ENCODE measurements around the gene ERI2. TPM values are rescaled to one million over a fixed set of nuclear protein-coding genes. Genes with fewer than 3 reads are reported as not detected.

ERI2 gene
- total RNA-seq, 1 experiment from 2014 or later = 17.8 TPM

DNA sequence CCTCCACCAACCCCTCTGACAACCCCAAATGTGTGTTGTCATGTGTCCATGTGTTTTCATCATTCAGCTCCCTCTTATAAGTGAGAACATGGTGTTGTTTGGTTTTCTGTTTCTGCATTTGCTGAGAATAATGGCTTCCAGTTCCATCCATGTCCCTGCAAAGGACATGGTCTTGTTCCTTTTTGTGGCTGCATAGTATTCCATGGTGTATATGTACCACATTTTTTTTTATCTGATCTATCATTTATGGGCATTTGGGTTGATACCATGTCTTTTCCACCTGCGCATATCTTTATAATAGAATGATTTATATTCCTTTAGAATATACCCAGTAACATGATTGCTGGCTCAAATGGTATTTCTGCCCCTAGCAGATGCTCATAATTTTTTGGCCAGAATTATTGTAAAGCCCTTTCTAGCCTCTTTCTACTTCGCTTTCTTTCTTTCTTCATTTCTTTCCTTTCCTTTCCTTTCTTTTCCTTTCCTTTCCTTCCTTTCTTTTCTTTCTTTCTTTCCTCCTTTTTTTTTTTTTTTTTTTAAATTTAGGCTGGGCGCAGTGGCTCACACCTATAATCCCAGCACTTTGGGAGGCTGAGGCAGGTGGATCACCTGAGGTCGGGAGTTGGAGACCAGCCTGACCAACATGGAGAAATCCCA, 12.8 kb upstream of the ERI2 start:
- DNase-seq (ENCODE audit: low spot score) = no peak

DNA sequence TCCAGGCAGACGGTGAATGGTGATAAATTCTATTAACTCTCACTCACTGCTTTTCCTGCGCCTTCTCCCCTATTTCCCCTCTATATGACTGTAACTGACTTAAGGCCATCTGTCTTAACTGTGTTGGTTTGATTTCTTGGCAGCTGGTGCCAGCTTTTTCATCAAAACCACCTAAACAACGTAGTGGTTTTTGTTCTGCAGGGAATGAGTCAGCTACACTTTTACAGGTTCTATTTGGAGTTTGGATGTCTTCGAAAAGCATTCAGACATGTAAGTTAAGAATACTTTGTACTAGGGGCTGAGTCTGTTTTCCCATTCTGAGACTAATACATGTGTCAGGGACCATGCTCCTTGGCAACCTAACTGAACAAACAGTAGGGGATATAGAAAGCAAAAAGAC, 8.5 kb upstream of the ERI2 start:
- no peak for DNase-seq (ENCODE audit: low spot score)

DNA sequence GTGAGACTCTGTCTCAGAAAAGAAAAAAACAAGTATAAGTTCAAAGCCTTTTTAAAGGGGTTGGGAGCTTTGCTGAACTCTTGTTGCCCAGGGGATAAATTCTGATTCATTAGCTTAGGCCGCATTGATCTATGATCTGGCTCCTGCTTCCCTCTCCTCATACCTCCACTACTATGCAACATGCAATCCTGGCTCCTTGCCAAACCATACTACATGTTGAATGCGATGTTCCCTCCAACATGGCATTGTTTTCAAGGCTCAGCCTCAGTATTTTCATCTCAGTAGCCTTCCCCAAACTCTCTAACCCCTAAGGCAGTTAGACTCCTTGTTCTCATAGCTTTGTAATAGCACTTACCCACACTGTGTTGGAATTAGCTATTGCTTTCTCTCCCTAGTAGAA, 6.2 kb upstream of the ERI2 start:
- DNase-seq (ENCODE audit: low spot score) = no peak

DNA sequence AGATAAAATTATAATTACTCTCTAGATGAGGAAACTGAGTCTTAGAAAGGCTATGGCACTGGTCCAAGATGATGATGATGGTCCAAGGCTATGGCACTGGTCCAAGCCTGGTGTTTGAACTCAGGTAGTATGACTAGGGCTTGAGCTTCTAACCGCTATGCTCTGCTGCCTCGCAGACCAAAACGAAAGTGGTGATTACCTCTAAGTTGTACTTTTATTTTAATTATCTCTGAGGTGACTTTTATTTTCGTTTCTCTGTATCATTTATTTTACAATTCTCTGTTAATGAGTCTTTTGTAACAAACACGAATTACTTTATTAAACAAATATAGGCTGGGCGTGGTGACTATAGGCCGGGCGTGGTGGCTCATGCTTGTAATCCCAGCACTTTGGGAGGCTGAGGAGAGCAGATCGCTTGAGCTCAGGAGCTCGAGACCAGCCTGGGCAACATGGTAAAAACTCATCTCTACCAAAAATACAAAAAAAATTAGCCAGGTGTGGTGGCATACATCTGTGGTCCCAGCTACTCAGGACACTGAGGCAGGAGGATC, 5.7 kb upstream of the ERI2 start:
- DNase-seq (ENCODE audit: low spot score) = no peak

DNA sequence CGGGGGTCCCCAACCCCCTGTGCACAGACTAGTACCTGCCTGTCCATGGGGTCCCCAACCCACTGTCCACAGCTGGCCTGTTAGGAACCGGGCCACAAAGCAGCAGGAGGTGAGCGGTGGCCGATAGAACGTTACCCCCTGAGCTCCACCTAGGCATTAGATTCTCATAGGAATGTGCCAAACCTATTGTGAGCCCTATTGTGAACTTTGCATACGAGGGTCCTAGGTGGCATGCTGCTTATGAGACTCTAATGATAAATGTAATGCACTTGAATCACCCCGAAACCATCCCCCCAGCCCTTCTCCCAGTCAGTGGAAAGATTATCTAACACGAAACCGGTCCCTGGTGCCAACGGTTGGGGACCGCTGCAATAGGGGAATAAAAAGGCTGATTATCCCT, 1.6 kb upstream of the ERI2 start:
- no peak for DNase-seq (ENCODE audit: low spot score)

DNA sequence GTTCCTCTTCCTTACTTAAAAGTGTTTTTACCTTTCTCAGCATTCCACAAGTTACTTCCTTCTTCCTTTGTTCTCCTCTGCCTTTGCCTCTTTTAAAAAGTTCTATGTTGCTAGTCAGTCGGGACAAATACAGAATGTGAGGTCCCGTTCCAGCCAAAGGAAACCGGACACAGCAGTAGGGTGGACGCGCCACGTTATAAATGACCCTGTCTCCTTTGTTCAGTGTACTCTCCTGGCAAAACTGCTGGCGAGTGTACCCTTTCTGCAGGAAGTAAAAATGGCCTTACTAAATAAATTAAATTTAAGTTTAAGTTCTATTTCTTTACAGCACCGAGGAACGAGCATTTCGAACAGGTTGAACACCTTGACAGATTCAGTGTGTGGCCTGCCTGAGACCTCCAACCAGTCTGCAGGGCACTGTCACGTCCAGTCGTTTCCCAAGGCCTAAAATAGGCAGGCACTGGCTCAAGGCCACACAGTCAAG, 546 bp downstream of the ERI2 start:
- peak; percentile 61 for DNase-seq (ENCODE audit: low spot score)

DNA sequence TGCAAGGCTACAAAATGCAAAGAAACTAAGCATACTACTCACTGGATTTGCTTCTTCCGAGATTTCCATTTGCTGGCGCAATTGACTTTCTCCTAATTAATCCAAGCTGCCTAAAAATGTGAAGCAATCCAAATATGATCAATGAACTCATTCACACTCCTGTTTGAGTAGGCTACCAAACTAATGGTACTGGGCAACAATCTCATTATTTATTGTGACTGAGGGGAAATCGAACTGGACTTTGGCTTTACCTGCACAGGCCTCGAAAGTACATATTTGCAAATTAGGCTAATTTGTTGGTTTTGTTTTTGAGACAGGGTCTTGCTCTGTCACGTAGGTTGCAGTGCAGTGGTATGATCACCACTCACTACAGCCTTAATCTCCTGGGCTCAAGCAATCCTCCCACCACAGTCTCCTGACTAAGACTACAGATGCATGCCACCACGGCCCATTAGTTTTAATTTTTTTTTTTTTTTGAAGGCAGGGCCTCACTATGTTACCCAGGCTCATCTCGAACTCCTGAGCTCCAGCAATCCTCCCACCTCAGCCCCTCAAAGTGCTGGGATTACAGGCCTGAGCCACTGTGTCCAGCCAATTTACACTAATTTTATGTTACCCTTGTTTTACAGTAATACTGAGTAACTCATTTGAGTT, 2.6 kb downstream of the ERI2 start:
- no peak for DNase-seq (ENCODE audit: low spot score)

DNA sequence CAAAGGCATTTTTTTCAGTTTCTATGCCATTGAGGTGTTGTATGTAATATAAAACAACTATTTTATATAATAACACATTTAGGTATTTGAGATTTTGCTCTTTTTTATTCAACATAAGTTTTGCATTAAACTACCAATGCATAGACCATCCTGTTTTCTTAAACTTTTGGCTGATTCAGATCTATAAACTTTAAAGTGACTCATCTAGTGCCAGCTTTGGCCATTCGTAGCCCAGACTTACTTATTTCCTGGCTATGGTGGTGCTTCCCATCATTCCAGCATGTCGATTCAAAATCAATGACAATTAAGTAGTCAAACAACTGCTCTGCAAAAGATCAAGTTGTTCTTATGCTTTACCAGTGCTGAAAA, 3.1 kb downstream of the ERI2 start:
- DNase-seq (ENCODE audit: low spot score) = no peak

DNA sequence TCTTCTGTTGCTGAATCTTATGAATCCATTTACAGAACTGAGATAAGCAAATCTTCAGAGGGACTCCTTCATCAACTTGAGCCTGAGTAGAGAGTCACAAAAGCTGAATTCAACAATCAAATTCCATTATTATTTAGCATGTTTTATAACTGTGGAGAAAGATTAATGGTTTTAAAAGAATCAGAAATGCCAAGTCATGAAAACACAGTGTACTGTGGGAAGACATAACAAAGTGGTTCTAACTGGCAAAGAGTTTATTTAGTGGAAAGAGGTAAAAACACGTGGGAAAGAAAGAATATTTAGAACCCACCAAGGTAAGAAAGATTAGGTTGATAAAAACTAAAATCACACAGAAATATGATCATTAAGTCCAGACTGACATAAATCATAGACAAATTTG, 5.0 kb downstream of the ERI2 start:
- no peak for DNase-seq (ENCODE audit: low spot score)

DNA sequence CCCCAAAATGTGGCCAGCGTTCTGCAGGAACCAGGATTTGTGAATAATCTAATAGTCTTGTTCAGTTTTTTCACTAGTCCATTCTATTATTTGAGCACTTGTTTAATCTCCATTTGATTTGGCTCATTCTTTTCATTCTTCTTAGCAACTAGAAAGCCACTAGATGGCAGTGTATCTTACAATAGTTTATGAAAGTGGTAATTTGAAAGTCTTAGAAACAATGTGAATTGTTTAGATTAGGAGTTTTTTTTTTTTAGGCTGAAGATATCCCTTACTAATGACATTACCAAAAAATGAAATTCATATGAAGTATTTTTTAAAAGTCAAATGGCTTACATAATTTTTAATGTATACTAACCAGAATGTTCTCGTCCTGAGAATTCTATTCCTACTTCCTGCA, 6.7 kb downstream of the ERI2 start:
- peak; percentile 31 for DNase-seq (ENCODE audit: low spot score)

DNA sequence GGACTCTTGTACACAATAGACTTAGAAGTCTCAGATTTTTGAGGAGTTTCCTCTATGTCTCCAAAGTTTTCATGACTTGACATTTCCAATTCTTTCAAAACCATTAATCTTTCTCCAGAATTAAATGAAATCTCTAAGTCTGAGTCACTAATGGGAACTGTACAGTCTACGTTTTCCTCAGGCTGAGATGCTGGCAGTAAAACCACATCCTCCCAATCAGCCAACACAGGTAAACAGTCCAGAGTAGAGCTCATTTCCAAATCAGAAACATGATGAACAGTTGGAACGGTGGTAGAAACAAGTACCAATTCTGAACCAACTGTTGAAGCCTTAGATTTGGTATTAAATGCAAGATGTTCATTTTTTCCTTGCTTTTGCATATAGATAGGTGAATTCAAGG, 7.9 kb downstream of the ERI2 start:
- no peak for DNase-seq (ENCODE audit: low spot score)

DNA sequence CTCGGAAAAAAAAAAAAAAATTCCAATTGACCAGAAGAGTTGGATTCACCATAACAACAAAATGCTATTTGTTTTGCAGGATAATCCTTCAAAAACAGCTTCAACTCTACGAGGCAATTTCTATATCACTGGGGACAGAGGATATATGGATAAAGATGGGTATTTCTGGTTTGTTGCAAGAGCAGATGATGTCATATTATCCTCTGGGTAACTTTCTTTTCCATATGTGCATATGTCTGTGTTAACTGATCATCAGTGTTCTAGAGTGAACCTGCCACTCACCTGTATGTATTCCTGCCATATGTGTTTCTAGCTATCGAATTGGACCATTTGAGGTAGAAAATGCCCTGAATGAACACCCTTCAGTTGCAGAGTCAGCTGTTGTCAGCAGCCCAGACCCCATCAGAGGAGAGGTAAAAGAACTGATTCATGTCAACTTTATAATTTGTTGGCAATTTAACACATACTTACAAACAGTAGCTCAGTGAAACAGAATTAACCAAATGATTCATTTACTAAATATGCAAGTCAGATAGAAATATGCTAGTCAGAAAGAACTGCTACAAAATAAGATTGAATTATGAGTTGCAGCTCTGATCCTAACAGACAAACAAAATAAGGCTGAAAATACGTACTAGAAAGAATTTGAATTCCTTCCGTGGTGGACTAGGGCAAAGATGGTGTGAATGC, 14.2 kb downstream of the ERI2 start:
- DNase-seq (ENCODE audit: low spot score) = no peak

DNA sequence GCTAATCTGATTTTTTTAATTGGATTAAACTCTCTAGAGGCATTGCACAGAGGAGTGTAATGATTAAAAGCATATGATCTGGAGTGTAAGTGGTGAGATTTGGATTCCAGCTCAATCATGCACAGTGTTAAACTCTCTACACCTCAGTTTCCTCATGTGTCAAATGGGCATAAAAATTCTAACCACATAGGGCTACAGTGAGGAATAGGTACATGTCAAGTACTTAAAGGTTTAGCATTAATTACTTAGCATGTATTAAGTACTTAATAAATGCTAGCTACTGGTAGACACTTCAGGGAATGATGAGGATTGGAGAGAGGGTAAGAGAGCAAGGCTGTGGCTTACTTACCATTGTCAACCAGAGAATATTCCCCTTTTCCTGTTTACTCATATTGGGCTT, 17.1 kb downstream of the ERI2 start:
- DNase-seq (ENCODE audit: low spot score) = no peak

DNA sequence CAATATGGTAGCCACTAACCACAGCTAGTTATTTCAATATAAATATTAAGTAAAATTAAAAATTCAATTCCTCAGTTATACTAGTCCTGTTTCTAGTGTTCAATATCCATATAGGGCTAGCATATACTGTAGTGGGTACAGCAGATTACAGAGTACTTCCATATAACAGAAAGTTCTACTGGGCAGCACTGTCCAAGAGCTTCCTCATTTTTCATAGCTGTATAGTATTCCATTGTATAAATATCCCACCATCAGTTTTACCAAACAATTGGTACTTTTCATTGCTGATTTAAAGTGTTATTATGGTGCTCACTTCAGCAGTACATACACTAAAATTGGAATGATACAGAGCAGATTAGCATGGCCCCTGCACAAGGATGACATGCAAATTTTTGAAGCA, 22.1 kb downstream of the ERI2 start:
- no peak for DNase-seq (ENCODE audit: low spot score)

DNA sequence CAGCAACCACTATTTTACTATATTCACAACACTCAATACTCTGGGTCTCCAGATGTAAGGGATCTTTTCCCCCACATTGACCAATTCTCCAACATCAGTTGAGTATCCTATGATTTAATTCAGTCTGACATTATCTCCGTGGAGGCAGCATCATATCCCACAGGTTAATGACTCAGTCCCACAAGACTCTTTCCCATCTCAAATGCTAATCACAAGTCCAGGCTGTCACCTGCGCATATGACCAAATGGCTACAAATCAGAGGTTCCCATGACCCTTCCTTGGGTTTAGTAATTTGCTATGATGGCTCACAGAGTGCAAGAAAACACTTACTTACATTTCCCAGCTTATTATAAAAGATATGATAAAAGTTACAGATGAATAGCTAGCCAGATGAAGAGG, 23.8 kb downstream of the ERI2 start:
- DNase-seq (ENCODE audit: low spot score) = no peak

DNA sequence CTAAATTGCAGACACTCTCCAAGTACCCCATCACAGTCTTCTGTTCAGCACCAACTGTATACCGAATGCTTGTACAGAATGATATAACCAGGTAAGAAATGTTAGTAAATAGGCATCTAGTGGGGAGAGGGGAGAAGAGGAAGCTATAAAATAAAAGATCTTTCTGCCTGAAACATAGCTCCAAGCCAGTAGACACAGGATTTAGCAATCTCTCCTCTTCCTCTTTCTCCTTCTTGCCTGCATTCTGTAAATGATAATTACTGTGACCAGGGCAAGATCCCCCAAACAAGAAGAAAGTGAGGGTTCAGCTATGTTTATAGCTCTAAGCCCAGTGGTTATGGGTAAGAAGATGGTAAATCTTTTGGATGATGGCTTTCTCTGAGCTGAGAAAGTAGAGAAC, 24.6 kb downstream of the ERI2 start:
- DNase-seq (ENCODE audit: low spot score) = no peak

DNA sequence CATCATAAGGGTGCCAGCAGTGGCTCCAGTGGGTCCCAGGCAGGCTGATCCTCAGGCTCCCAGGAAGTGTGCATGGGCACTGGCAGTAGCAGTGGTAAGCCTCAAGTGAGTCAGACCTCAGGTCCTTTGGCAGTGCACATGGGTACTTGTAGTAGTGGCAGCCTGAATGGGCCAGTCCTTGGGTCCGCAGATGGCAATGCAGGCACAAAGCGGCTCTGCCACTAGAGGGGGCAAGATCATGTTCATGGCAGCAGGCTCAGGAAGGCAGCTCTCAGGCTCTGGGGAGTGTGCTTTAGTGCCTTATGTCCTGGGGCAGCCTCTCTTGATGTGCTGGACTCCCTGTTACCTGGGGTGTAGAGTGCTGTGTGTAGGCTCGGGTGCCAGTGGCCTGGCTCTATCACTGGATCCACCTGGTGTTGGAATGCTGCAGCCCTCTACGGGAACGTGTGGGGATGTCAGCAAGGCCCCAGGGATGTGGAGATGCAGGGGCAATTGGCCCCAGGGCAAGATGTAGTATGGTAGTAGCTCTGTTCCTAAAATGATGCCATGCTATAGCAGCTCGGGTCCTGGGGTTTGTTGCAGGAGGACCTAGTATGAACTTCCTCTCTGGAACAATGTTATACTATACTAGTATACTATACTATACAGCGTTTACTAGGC, 31.4 kb downstream of the ERI2 start:
- peak; percentile 85 for DNase-seq (ENCODE audit: low spot score)

DNA sequence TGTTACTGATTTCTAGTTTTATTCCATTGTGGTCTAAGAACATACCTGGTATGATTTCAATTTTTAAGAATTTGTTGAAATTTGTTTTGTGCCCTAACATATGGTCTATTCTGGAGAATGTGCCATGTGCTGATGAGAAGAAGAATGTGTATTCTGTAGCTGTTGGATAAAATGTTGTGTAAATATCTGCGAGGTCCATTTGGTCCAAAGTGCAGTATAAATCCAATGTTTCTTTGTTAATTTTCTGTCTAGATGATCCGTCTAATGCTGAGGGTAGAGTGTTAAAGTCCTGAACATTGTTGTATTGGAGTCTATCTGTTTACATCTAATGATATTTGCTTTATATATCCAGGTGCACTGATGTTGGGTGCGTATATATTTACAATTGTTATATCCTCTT, 32.6 kb downstream of the ERI2 start:
- no peak for DNase-seq (ENCODE audit: low spot score)

DNA sequence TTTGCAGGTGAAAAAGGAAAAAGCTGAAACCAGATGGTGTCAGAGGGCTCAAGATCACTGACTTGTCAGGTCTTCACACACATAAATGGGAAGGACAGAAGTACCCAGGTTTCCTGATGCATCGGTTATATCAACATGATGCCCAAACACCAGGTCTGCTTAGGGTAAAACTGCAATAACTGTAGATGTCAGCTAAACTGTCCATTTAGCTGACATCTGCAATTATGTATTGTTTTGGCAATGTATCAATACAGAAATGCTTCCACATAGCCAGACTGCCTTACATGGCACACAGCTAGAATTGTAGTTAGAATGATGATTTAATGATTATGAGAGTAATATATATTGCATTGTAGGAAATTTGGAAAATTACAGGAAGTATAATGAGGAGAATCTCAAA, 37.5 kb downstream of the ERI2 start:
- no peak for DNase-seq (ENCODE audit: low spot score)

DNA sequence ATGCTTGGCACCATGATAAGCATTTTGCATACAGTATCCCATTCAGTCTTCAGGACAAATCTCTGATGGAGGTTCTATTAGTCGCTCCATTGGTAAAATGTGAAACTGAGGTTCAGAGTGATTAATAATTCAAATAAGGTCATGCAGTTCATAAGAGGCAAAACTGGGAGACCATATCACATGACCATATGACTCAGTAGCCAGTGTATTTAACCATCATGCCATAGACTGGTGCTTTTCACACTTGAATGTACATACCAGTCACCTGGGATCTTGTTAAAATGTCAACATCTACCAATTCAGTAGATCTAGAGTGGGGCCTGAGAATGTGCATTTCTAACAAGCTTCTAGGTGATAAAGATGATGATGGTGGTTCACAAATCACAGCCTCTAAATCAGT, 38.2 kb downstream of the ERI2 start:
- DNase-seq (ENCODE audit: low spot score) = no peak

DNA sequence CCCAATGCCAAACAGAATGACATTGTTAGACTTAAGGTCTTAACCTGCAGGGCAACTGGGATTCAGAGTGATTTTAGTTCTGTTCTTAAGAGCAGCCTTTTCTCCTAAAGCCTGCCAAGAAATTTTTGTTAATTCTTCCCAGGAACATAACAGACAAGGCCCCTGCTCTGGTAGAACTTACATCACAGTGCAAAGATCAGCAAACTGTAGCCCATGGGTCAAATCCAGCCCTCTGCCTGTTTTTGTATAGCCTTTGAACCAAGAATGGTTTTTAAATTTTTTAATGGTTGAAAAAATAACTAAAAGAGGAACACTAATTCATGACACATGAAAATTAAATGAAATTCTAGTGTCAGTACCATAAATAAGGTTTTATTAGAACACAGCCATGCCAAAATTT, 38.7 kb downstream of the ERI2 start:
- DNase-seq (ENCODE audit: low spot score) = no peak

DNA sequence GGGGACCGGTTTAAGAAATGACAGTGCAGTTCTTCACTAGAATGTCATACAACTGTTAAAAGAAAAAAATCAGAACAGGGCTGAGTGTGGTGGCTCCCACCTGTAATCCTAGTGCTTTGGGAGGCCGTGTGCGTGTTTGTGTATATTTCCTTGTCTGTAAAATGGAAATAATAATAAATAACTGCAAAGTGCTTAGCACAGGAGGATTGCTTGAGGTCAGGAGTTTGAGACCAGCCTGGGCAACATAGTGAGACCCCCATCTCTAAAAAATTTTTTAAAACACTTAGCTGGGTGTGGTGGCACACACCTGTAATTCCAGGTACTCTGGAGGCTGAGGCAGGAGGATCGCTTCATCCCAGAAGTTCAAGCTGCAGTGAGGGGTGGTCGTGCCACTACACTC, 40.0 kb downstream of the ERI2 start:
- DNase-seq (ENCODE audit: low spot score) = no peak
